RWPE2 (cell line): ENCODE results near the gene BRD9.
"Not testable (repeated sequence)": the region's sequence is repeated elsewhere in the genome, so short reads cannot be mapped to it uniquely, and the experiment has no call there.

Experiments used
- ATAC-seq: fragments of 200-7000 bp; cut with Tn5 transposase; 3 replicates; pipeline ENCODE4 v1.9.1; 2021; ENCODE audit warnings: low read depth
- DNase-seq: peaks from one replicate; pipeline ENCODE4 v3.0.0-alpha.2; 2020; ENCODE audit warnings: low spot score
- H3K27ac ChIP-seq: fragments of 450-650 bp; 2 replicates; pipeline ENCODE4 v1.5.1; 2017; ENCODE audit warnings: mild to moderate bottlenecking; ENCODE audit not compliant: poor library complexity, severe bottlenecking
- H3K27me3 ChIP-seq: fragments of 250-450 bp; sonication (Bioruptor Pico); 2 replicates; pipeline ENCODE4 v1.5.1; 2021; ENCODE audit warnings: mild to moderate bottlenecking, moderate library complexity; ENCODE audit not compliant: insufficient read depth, poor library complexity, severe bottlenecking
- H3K36me3 ChIP-seq: fragments of 250-450 bp; sonication (Bioruptor Pico); 2 replicates; pipeline ENCODE4 v1.5.1; 2020; ENCODE audit warnings: low read depth, mild to moderate bottlenecking, moderate library complexity
- H3K4me1 ChIP-seq: fragments of 250-450 bp; sonication (Bioruptor Pico); 2 replicates; pipeline ENCODE4 v1.5.1; 2021; ENCODE audit warnings: mild to moderate bottlenecking, moderate library complexity; ENCODE audit not compliant: insufficient read depth, poor library complexity, severe bottlenecking
- H3K4me3 ChIP-seq: fragments of 250-450 bp; sonication (Bioruptor Pico); 2 replicates; pipeline ENCODE4 v1.5.1; 2021; ENCODE audit warnings: mild to moderate bottlenecking, moderate library complexity; ENCODE audit not compliant: severe bottlenecking
- H3K9me3 ChIP-seq: fragments of 250-450 bp; sonication (Bioruptor Pico); 2 replicates; pipeline ENCODE4 v1.5.1; 2021; ENCODE audit warnings: mild to moderate bottlenecking, moderate library complexity; ENCODE audit not compliant: severe bottlenecking
- TF ChIP-seq, protein P1 (sequence below): fragments of 450-650 bp; IDR thresholded peaks from one replicate; pipeline ENCODE4 v1.5.1; 2017; ENCODE audit warnings: mild to moderate bottlenecking, moderate library complexity; ENCODE audit not compliant: poor library complexity, severe bottlenecking

The BRD9 gene

DNA sequence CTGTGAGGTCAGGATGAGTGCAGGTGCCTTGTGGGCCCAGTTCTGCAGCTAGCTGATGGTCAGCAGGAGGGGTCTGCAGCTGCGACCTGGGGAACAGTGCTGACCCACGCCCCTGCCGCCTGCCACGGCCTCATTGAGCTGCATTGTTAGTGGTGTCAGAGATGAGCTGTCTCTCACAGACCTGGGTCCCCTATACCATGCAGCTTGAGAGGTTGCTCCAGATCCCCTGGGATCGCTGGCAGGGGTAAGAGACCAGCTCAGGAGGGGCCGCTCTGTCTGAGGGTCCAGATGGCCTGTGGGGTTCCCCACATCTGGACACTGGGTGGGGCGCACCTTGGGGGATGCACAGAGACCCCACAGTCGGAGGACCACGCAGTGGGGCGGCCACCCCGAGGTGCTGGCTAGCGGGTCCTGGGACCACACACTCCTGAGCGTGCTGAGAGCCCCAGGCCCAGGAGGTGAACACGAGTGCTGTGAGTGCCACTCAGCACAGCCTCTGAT is 54.9 kb downstream of the BRD9 start:
- H3K4me3 ChIP-seq, H3K27me3 ChIP-seq, H3K27ac ChIP-seq, H3K36me3 ChIP-seq, H3K4me1 ChIP-seq, H3K9me3 ChIP-seq, ATAC-seq: not testable (repeated sequence)
- DNase-seq = peak; percentile 42

DNA sequence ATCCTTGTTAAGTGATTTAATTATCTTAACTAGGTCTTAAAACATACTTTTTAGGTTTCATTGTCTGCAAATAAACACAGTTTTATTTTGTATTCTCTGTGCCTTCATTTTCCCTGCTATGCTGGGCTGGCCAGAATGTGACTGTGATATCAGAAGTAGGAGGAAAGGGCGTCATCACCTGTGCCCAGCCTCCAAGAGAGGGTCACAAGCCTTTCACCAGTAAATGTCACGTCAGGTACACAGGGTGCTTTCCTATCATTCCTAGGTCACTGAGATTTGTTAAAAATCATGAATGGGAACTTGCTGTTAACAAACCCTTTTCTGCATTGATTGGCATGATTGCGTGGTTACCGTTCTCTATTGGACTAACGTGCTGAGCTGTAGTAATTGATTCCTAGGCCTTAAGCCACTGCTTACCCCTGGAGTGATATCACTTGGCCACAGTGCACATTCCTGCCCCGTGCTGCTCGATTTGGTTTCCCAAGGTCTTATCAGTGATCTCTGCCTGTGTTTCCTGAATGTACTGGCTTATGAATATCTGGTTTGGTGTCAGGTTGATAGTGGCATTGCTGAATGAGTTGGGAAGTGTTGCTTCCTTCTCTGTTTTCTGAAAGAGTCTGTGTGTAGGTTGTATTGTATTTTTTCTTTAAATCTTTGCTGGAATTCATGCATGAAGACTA is 56.5 kb downstream of the BRD9 start:
- not testable (repeated sequence) for H3K9me3 ChIP-seq, H3K27me3 ChIP-seq, H3K36me3 ChIP-seq, H3K27ac ChIP-seq, H3K4me3 ChIP-seq, ATAC-seq, H3K4me1 ChIP-seq
- peak; percentile 13 for DNase-seq

DNA sequence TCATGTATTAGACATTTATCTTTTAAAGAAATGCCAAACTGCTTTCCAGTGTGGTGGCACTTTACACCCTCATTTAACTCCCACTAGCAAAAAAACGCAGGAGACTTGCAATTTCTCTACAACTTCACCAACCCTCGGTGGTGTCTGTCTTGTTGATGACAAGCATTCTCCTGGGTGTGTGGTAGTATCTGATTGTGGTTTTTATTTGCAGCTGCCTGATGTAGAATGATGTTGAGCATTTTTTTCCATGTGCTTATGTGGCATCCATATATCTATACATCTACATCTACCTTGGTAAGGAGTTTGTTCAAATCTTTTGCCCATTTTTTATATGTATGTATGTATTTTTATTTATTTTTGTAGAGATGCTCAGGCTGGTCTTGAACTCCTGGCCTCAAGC is 58.6 kb downstream of the BRD9 start:
- H3K27ac ChIP-seq, ATAC-seq, H3K9me3 ChIP-seq, H3K36me3 ChIP-seq, H3K4me3 ChIP-seq, H3K4me1 ChIP-seq, DNase-seq, H3K27me3 ChIP-seq: not testable (repeated sequence)

- DNase-seq, ATAC-seq, H3K4me3 ChIP-seq, H3K27ac ChIP-seq, H3K9me3 ChIP-seq, H3K27me3 ChIP-seq, H3K4me1 ChIP-seq, H3K36me3 ChIP-seq: not testable (repeated sequence)
These were observed 64.4 kb downstream of the BRD9 start for GRCh38 chr5:828194-828593.

GRCh38 chr5:825544-825943 is 67.1 kb downstream of the BRD9 start:
- H3K27ac ChIP-seq, H3K9me3 ChIP-seq, H3K4me3 ChIP-seq, H3K4me1 ChIP-seq, H3K36me3 ChIP-seq, DNase-seq, ATAC-seq, H3K27me3 ChIP-seq: not testable (repeated sequence)

DNA sequence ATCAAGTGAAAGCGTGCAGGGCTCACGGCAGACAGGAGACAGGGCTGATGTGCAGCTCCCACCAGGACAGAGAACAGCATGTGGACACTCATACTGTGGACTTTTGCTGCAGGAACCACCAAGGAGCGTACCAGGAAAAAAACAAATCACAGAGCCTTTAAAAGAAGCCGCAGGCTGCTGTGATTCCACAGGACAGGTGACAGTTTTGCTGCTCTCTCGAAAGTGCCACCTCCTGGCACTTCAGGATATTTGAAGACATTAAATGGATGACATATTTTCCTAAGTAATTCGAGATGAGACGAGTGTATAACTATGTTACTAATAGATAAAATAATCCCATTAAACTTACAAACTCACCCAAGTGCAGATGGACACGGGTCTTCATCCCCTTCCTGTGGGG is 71.1 kb downstream of the BRD9 start:
- H3K36me3 ChIP-seq = no peaks in the 10 kb centered on the region
- ATAC-seq = no peak
- H3K4me1 ChIP-seq = no peaks in the 10 kb centered on the region
- peaks cover 6% of the 10 kb centered on the region for H3K27me3 ChIP-seq
- no peak overlapping the region for H3K4me3 ChIP-seq
- no peak overlapping the region for H3K27ac ChIP-seq
- TF ChIP-seq, protein P1, sequence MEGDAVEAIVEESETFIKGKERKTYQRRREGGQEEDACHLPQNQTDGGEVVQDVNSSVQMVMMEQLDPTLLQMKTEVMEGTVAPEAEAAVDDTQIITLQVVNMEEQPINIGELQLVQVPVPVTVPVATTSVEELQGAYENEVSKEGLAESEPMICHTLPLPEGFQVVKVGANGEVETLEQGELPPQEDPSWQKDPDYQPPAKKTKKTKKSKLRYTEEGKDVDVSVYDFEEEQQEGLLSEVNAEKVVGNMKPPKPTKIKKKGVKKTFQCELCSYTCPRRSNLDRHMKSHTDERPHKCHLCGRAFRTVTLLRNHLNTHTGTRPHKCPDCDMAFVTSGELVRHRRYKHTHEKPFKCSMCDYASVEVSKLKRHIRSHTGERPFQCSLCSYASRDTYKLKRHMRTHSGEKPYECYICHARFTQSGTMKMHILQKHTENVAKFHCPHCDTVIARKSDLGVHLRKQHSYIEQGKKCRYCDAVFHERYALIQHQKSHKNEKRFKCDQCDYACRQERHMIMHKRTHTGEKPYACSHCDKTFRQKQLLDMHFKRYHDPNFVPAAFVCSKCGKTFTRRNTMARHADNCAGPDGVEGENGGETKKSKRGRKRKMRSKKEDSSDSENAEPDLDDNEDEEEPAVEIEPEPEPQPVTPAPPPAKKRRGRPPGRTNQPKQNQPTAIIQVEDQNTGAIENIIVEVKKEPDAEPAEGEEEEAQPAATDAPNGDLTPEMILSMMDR = no peak
- H3K9me3 ChIP-seq = no peaks in the 10 kb centered on the region
- DNase-seq = no peak

GRCh38 chr5:820245-820644 is 72.4 kb downstream of the BRD9 start:
- H3K27ac ChIP-seq = no peak overlapping the region
- no peaks in the 10 kb centered on the region for H3K9me3 ChIP-seq
- DNase-seq (no peak), ATAC-seq (no peak)
- TF ChIP-seq, protein P1 = no peak
- no peaks in the 10 kb centered on the region for H3K4me1 ChIP-seq
- H3K4me3 ChIP-seq = no peak overlapping the region
- H3K36me3 ChIP-seq = no peaks in the 10 kb centered on the region
- peaks cover 12% of the 10 kb centered on the region for H3K27me3 ChIP-seq
